HepG2 (cell line): ENCODE results near the gene HDAC4. TPM values are rescaled to one million over a fixed set of nuclear protein-coding genes. Genes with fewer than 3 reads are reported as not detected.

ENCODE experiments used
- ATAC-seq: fragments of 200-7000 bp; cut with Tn5 transposase; 3 replicates; pipeline ENCODE4 v1.9.1; 2020; ENCODE audit warnings: mild to moderate bottlenecking, moderate library complexity
- BruUV-seq: library from RNA; stranded (reverse); fragments of 400-500 nt; replicated peaks from 2 replicates; lab custom pipeline; 2021; lab: Mats Ljungman, UMichigan
- CTCF ChIA-PET: fragments of 300-600 bp; formaldehyde crosslinking; extraction: SDS; loops from one replicate; lab custom pipeline; 2021; ENCODE audit warnings: low total read pairs, inconsistent platforms, low intra/inter-chr PET ratio; lab: Yijun Ruan, JAX
- POLR2A ChIA-PET: fragments of 350-600 bp; sonication (Branson Sonifier 250); formaldehyde crosslinking; loops from one replicate; lab custom pipeline; 2020; ENCODE audit warnings: antibody characterized with exemption, inconsistent platforms; lab: Yijun Ruan, JAX
- DNase-seq: peaks from one replicate; pipeline ENCODE4 v3.0.0-alpha.2; 2015; ENCODE audit warnings: low spot score
- FAIRE-seq: peaks from 3 replicates; lab custom pipeline; 2011; peaks lifted over from hg19 to GRCh38; lab: Jason Lieb, UNC
- H2AFZ ChIP-seq: one replicate; pipeline ENCODE4 v1.6.1; 2011; ENCODE audit warnings: low read length, inconsistent platforms
- H3K27ac ChIP-seq: fragments of 300-600 bp; 3 replicates; pipeline ENCODE4 v1.8.0; 2011; ENCODE audit warnings: mixed run types, mild to moderate bottlenecking, mixed read lengths, low read length, inconsistent platforms; ENCODE audit not compliant: insufficient read depth; ENCODE audit errors: extremely low read length
- H3K27me3 ChIP-seq, 2 experiments: fragments of 200-600 bp in 1 of 2; 2 replicates in 1 of 2; 3 replicates in 1 of 2; pipeline versions ENCODE4 v1.6.0 to v1.8.0; 2011; ENCODE audit warnings: low read length in 2 of 2, mild to moderate bottlenecking in 2 of 2, moderate library complexity in 2 of 2, inconsistent platforms in 1 of 2; ENCODE audit not compliant: insufficient read depth in 2 of 2, control insufficient read depth in 1 of 2
- H3K36me3 ChIP-seq, 2 experiments: fragments of 200-600 bp in 1 of 2; replicated peaks in 1 of 2; 2 replicates in 1 of 2; 3 replicates in 1 of 2; pipeline versions ENCODE4 v1.5.1 to v1.8.0; 2011; ENCODE audit warnings: low read length in 2 of 2, inconsistent platforms in 1 of 2; ENCODE audit not compliant: insufficient read depth in 2 of 2, control insufficient read depth in 1 of 2
- H3K4me1 ChIP-seq: 2 replicates; pipeline ENCODE4 v1.5.1; 2012; ENCODE audit warnings: low read length, inconsistent platforms; ENCODE audit not compliant: insufficient read depth
- H3K4me2 ChIP-seq: 2 replicates; pipeline ENCODE4 v1.6.0; 2011; ENCODE audit warnings: low read depth, low read length, inconsistent platforms
- H3K4me3 ChIP-seq, 3 experiments: fragments of 200-600 bp in 1 of 3; sonication (generic), shearing (Covaris generic) in 1 of 3; replicated peaks in 1 of 3; 2 replicates each; pipeline ENCODE4 v1.5.1; 2011 to 2016; ENCODE audit warnings: low read length in 3 of 3, inconsistent platforms in 2 of 3, low read depth in 2 of 3, mild to moderate bottlenecking in 2 of 3, control low read depth in 1 of 3, mixed read lengths in 1 of 3; ENCODE audit not compliant: insufficient read depth in 1 of 3
- H3K79me2 ChIP-seq: one replicate; pipeline ENCODE4 v1.6.1; 2011; ENCODE audit warnings: low read length, inconsistent platforms; ENCODE audit not compliant: insufficient read depth
- H3K9ac ChIP-seq: 2 replicates; pipeline ENCODE4 v1.6.0; 2011; ENCODE audit warnings: mild to moderate bottlenecking, low read depth, low read length, inconsistent platforms; ENCODE audit not compliant: insufficient read depth
- H3K9me3 ChIP-seq: 2 replicates; pipeline ENCODE4 v1.5.1; 2012; ENCODE audit warnings: mild to moderate bottlenecking, low read length
- H4K20me1 ChIP-seq: 2 replicates; pipeline ENCODE4 v1.6.0; 2011; ENCODE audit warnings: inconsistent platforms, mild to moderate bottlenecking, low read length, moderate library complexity; ENCODE audit not compliant: insufficient read depth
- HMGA1 ChIP-seq: sonication (generic); formaldehyde crosslinking; conservative IDR thresholded peaks from 2 replicates; pipeline ENCODE4 v1.4.0; 2020; ENCODE audit warnings: missing genetic modification reagents
- MLLT10 ChIP-seq: sonication (generic); formaldehyde crosslinking; IDR thresholded peaks from 2 replicates; pipeline ENCODE4 v1.4.0; 2020; ENCODE audit warnings: missing genetic modification reagents
- RBFOX2 ChIP-seq: fragments of 200-400 bp; formaldehyde crosslinking; IDR thresholded peaks from 2 replicates; pipeline ENCODE4 v1.6.1; 2017; ENCODE audit warnings: low read depth, mild to moderate bottlenecking, low read length
- ZC3H13 ChIP-seq: sonication (generic); formaldehyde crosslinking; IDR thresholded peaks from 2 replicates; pipeline ENCODE4 v1.8.1; 2023; ENCODE audit warnings: mild to moderate bottlenecking, missing genetic modification reagents, moderate library complexity
- ZNF234 ChIP-seq: sonication (generic); formaldehyde crosslinking; conservative IDR thresholded peaks from 2 replicates; pipeline ENCODE4 v1.5.1; 2020; ENCODE audit warnings: mild to moderate bottlenecking, missing genetic modification reagents
- ZNF256 ChIP-seq: sonication (generic); formaldehyde crosslinking; conservative IDR thresholded peaks from 2 replicates; pipeline ENCODE4 v1.4.0; 2020; ENCODE audit warnings: missing genetic modification reagents
- ZNF747 ChIP-seq: sonication (generic); formaldehyde crosslinking; IDR thresholded peaks from 2 replicates; pipeline ENCODE4 v1.8.1; 2023; ENCODE audit warnings: missing genetic modification reagents, mild to moderate bottlenecking, borderline replicate concordance
- ZNF761 ChIP-seq: sonication (generic); formaldehyde crosslinking; conservative IDR thresholded peaks from 2 replicates; pipeline ENCODE4 v1.4.0; 2020; ENCODE audit warnings: mild to moderate bottlenecking, missing genetic modification reagents
- ZNF775 ChIP-seq: sonication (generic); formaldehyde crosslinking; IDR thresholded peaks from 2 replicates; pipeline ENCODE4 v1.4.0; 2020; ENCODE audit warnings: missing genetic modification reagents, mild to moderate bottlenecking, moderate library complexity, borderline replicate concordance
- WGBS: methylation state at CpG from one replicate; pipeline ENCODE4 v1.1.6; 2017; ENCODE audit warnings: low lambda C conversion rate; 5-methylcytosine and 5-hydroxymethylcytosine counted together
- in situ Hi-C: cut with HindIII; loops from 2 replicates; pipeline ENCODE4 v1.10.0; 2017; ENCODE audit warnings: low pct_unique_long_range_greater_than_20kb; ENCODE audit not compliant: extremely low pct_ligation_motif_present
- intact Hi-C: fragments of 100-400 bp; cut with micrococcal nuclease; formaldehyde crosslinking; loops from one replicate; pipeline ENCODE4 v1.10.0; 2022; ENCODE audit not compliant: unreplicated experiment
- polyA plus RNA-seq, 8 experiments: library from polyadenylated mRNA; depleted of rRNA in 3 of 8; stranded (reverse) in 7 of 8; unstranded in 1 of 8; fragments of >200 nt; fragmentation: Illumina TruSeq in 4 of 8; extraction: Trizol in 4 of 8; gene quantifications; 2 replicates each; pipeline versions ENCODE4 v1.2.1 to v1.2.3, GENCODE V29; 2011 to 2016; ENCODE audit warnings: low read depth in 4 of 8, missing spikeins in 1 of 8, mixed read lengths in 1 of 8; ENCODE audit not compliant: insufficient read depth in 1 of 8
- total RNA-seq, 5 experiments: library from RNA; depleted of rRNA; stranded (reverse); fragments of >200 nt; fragmentation: Illumina TruSeq; extraction: Trizol; gene quantifications; 2 replicates each; pipeline ENCODE4 v1.2.3, GENCODE V29; 2016; ENCODE audit warnings: low read depth in 1 of 5
- TF ChIP-seq, protein P1 (sequence below): sonication (generic); formaldehyde crosslinking; IDR thresholded peaks from 2 replicates; pipeline ENCODE4 v1.9.0; 2021; ENCODE audit warnings: mild to moderate bottlenecking, missing genetic modification reagents
- TF ChIP-seq, protein P2 (sequence below): sonication (generic); formaldehyde crosslinking; IDR thresholded peaks from 2 replicates; pipeline ENCODE4 v1.4.0; 2020; ENCODE audit warnings: low read depth, missing genetic modification reagents
- TF ChIP-seq, protein P3 (sequence below): IDR thresholded peaks from 2 replicates; pipeline ENCODE4 v1.6.1; 2016; ENCODE audit warnings: mild to moderate bottlenecking

Gene HDAC4
- total and polyA plus RNA-seq, 2 of the 13 experiments (the other 11 are each of a cell fraction or from before 2014, with no cell fraction given): 10.1 to 11.5 TPM

DNA sequence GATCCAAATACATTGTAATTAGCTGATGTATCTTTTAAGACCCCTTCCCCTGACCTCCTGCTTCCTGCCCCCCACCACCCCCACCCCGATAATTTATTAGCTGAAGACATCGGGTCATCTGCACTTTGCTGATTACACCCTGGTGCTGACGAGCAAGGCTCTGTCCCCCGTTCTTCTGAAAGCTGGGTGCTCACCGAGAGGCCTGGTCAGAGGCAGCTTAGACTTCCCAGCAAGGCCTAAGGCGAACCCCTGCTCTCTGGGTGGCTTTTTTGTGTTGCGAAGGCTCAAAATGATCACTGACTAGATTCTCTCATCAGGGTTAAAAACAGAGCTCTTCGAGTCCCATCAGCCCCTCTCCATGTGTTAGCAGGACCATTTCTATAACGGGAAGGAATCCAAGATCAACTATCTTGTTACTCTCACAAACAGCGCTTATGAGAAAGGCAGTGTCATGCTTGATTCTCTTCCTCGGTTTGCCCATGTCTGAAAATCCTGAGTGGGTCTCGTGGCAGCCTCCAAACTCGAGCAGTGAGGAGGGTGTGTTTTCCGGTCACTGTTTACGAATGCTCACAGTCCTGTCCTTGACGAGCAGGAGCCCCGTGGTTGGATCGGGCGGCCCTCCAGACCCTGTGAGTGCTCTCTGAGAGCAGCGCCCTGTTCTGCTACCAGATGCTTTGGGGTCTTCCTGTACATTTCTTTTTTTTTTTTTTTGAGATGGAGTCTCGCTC lies 201.6 kb downstream of the HDAC4 start:
- no peaks in the 10 kb centered on the region for H4K20me1 ChIP-seq
- H3K9me3 ChIP-seq: no peaks in the 10 kb centered on the region
- intact Hi-C loops: no loop called here
- no peak overlapping the region for H3K27ac ChIP-seq
- H3K4me1 ChIP-seq: no peaks in the 10 kb centered on the region
- ChIA-PET CTCF (no interaction called here), POLR2A (no interaction called here)
- WGBS: 95% methylated on average over 21 of the region's 21 CpGs
- in situ Hi-C loops: no loop called here
- no peak for DNase-seq
- H3K27me3 ChIP-seq: no peaks in the 10 kb centered on the region
- no peaks in the 10 kb centered on the region for H3K79me2 ChIP-seq
- no peak overlapping the region for H2AFZ ChIP-seq
- no peak for FAIRE-seq
- no peak for ATAC-seq
- H3K9ac ChIP-seq: no peak overlapping the region
- H3K4me3 ChIP-seq: no peak overlapping the region
- H3K36me3 ChIP-seq: peaks cover 4 to 21% of the 10 kb centered on the region in 2 experiments; a peak in 2 of 5 replicates
- BruUV-seq: no TSS peak
- H3K4me2 ChIP-seq: no peak overlapping the region
- no peak for TF ChIP-seq ZNF256 (CRISPR knock-in tag)
- TF ChIP-seq RBFOX2: no peak
- TF ChIP-seq ZNF761 (CRISPR knock-in tag): no peak
- TF ChIP-seq, protein P1, sequence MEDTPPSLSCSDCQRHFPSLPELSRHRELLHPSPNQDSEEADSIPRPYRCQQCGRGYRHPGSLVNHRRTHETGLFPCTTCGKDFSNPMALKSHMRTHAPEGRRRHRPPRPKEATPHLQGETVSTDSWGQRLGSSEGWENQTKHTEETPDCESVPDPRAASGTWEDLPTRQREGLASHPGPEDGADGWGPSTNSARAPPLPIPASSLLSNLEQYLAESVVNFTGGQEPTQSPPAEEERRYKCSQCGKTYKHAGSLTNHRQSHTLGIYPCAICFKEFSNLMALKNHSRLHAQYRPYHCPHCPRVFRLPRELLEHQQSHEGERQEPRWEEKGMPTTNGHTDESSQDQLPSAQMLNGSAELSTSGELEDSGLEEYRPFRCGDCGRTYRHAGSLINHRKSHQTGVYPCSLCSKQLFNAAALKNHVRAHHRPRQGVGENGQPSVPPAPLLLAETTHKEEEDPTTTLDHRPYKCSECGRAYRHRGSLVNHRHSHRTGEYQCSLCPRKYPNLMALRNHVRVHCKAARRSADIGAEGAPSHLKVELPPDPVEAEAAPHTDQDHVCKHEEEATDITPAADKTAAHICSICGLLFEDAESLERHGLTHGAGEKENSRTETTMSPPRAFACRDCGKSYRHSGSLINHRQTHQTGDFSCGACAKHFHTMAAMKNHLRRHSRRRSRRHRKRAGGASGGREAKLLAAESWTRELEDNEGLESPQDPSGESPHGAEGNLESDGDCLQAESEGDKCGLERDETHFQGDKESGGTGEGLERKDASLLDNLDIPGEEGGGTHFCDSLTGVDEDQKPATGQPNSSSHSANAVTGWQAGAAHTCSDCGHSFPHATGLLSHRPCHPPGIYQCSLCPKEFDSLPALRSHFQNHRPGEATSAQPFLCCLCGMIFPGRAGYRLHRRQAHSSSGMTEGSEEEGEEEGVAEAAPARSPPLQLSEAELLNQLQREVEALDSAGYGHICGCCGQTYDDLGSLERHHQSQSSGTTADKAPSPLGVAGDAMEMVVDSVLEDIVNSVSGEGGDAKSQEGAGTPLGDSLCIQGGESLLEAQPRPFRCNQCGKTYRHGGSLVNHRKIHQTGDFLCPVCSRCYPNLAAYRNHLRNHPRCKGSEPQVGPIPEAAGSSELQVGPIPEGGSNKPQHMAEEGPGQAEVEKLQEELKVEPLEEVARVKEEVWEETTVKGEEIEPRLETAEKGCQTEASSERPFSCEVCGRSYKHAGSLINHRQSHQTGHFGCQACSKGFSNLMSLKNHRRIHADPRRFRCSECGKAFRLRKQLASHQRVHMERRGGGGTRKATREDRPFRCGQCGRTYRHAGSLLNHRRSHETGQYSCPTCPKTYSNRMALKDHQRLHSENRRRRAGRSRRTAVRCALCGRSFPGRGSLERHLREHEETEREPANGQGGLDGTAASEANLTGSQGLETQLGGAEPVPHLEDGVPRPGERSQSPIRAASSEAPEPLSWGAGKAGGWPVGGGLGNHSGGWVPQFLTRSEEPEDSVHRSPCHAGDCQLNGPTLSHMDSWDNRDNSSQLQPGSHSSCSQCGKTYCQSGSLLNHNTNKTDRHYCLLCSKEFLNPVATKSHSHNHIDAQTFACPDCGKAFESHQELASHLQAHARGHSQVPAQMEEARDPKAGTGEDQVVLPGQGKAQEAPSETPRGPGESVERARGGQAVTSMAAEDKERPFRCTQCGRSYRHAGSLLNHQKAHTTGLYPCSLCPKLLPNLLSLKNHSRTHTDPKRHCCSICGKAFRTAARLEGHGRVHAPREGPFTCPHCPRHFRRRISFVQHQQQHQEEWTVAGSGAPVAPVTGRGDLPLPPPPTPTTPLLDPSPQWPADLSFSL (CRISPR knock-in tag): no peak
- TF ChIP-seq, protein P2, sequence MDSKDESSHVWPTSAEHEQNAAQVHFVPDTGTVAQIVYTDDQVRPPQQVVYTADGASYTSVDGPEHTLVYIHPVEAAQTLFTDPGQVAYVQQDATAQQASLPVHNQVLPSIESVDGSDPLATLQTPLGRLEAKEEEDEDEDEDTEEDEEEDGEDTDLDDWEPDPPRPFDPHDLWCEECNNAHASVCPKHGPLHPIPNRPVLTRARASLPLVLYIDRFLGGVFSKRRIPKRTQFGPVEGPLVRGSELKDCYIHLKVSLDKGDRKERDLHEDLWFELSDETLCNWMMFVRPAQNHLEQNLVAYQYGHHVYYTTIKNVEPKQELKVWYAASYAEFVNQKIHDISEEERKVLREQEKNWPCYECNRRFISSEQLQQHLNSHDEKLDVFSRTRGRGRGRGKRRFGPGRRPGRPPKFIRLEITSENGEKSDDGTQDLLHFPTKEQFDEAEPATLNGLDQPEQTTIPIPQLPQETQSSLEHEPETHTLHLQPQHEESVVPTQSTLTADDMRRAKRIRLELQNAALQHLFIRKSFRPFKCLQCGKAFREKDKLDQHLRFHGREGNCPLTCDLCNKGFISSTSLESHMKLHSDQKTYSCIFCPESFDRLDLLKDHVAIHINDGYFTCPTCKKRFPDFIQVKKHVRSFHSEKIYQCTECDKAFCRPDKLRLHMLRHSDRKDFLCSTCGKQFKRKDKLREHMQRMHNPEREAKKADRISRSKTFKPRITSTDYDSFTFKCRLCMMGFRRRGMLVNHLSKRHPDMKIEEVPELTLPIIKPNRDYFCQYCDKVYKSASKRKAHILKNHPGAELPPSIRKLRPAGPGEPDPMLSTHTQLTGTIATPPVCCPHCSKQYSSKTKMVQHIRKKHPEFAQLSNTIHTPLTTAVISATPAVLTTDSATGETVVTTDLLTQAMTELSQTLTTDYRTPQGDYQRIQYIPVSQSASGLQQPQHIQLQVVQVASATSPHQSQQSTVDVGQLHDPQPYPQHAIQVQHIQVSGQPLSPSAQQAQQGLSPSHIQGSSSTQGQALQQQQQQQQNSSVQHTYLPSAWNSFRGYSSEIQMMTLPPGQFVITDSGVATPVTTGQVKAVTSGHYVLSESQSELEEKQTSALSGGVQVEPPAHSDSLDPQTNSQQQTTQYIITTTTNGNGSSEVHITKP: no peak
- no peak for TF ChIP-seq ZNF775 (CRISPR knock-in tag)
- TF ChIP-seq MLLT10: no peak
- TF ChIP-seq ZC3H13 (CRISPR knock-in tag): no peak
- TF ChIP-seq, protein P3, sequence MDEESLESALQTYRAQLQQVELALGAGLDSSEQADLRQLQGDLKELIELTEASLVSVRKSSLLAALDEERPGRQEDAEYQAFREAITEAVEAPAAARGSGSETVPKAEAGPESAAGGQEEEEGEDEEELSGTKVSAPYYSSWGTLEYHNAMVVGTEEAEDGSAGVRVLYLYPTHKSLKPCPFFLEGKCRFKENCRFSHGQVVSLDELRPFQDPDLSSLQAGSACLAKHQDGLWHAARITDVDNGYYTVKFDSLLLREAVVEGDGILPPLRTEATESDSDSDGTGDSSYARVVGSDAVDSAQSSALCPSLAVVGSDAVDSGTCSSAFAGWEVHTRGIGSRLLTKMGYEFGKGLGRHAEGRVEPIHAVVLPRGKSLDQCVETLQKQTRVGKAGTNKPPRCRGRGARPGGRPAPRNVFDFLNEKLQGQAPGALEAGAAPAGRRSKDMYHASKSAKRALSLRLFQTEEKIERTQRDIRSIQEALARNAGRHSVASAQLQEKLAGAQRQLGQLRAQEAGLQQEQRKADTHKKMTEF (CRISPR knock-in tag): no peak
- TF ChIP-seq ZNF747: no peak
- TF ChIP-seq HMGA1 (CRISPR knock-in tag): no peak
- TF ChIP-seq ZNF234 (CRISPR knock-in tag): no peak
